ENCODE measurements around the gene NOP10.

NOP10 gene

DNA sequence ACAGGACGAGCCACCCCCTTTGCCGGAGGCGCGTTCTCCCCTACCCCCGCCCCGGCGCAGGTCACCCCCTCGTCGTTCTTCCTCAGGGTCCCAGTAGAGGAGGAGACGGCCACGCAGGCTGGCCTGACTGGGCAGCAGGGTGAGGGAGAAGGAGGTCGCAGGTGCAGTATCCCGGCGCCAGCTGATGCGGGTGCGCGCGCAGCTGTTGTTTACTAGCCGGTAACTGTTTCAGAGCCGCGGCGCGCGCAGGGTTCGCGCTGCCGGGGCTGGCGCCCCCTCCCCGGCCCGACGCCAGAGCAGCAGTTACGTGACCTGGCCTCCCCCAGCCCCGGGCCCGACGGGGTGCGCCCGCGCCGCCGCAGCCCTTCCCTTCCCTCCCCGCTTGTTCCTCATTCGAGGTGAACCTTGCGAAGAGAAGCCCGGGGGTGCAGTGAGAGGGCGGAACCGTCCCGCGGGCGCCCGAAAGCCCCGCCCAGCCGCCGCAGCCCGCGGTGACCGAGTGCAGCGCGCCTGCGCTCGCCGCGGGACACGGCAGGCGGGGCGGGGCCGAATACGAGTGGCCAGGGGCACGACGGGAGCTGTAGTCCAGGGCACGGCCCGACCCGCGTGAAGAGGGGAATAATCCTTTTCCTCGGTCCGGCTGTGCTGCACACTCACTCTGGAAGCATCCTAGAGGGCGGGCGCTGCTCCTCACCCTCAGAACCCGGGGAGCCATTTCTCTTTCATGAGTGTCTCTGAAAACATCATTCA, 5.2 kb downstream of the NOP10 start, which contains the start of gene SLC12A6:
Gene SLC12A6, minus strand, starts transcription at position 225 of the 750 bp plus-strand sequence. CDS start 1,101 bp downstream, outside the sequence.
- TF ChIP-seq, protein P1, sequence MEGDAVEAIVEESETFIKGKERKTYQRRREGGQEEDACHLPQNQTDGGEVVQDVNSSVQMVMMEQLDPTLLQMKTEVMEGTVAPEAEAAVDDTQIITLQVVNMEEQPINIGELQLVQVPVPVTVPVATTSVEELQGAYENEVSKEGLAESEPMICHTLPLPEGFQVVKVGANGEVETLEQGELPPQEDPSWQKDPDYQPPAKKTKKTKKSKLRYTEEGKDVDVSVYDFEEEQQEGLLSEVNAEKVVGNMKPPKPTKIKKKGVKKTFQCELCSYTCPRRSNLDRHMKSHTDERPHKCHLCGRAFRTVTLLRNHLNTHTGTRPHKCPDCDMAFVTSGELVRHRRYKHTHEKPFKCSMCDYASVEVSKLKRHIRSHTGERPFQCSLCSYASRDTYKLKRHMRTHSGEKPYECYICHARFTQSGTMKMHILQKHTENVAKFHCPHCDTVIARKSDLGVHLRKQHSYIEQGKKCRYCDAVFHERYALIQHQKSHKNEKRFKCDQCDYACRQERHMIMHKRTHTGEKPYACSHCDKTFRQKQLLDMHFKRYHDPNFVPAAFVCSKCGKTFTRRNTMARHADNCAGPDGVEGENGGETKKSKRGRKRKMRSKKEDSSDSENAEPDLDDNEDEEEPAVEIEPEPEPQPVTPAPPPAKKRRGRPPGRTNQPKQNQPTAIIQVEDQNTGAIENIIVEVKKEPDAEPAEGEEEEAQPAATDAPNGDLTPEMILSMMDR (IDR thresholded peaks at IDR 0.05; ENCODE audit: low read depth, low read length, missing control alignments), result no peak
- peak; percentile 73 for DNase-seq (ENCODE audit: low read depth)
- H3K4me3 ChIP-seq (ENCODE audit: low read depth, low read length), result peak within 1 kb of the TSS; percentile 90
- in situ Hi-C loops (cut with HindIII; ENCODE audit: low sequenced_read_pairs), result no loop called here

DNA sequence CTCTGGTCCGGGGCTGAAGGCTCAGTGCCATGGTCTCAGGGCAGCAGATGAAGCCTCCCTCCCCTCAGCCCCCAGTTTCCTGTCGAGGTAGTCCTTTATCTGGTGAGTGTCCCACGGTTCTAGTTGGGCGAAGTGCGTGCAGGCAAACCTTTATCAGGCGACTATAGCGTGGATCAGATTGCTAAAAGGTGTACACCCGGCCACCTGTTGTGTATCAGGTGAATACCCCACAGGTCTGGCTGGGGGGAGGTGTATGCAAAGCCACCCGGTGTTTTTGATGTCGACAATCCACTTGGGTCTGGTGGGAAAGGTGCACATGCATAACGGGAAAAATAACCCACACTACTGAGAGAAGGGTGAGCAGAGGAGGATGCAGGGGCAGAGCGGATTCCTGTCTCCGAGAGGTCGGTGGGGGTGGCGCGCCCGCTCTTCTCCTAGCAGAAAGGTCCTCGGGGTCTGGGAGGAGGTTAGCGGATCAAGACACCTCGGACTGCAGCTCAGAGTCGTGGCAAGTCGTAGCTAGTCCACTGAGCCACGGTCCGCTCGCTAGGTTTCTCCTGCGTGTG, 5.9 kb downstream of the NOP10 start:
- TF ChIP-seq, protein P1 (IDR thresholded peaks at IDR 0.05; ENCODE audit: low read depth, low read length, missing control alignments), result no peak
- in situ Hi-C loops (cut with HindIII; ENCODE audit: low sequenced_read_pairs), result no loop called here
- DNase-seq (ENCODE audit: low read depth), result no peak
- H3K4me3 ChIP-seq (ENCODE audit: low read depth, low read length), result peak overlapping the region; percentile 90

DNA sequence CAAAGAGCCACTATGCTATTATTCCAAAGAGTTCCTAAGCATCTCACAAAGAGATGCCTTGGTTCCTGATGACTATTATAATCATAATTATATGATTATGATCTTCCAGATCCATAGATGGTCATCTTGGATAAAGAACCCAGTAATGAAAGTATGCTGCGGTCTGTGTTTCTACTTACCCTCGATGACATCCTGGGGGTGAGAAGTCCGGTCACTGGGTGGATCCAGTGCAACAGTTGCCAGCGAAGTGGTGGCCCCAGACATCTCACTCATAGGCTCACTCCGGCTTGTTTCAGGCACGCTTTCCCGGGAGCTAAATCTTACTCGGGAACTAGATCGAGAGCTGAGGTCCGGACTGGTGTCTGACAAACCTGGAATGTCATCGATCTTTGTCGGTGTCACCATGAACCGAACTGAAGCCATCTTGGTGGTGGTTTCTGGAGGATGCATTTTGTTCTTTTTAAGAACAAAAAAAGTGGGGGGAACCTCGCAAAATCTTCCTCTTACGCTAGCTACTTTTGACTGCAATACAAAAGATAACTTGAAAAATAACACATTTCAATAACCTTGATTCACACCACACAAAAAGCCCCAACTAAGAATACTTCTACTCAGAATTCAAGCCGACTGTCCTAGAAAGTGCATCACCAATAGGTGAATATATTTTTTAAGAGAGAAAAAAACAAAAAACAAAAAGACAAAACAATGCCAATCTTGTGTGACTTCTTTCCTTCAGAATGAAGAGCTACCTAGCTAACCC, 6.5 kb downstream of the NOP10 start:
- TF ChIP-seq, protein P1 (IDR thresholded peaks at IDR 0.05; ENCODE audit: low read depth, low read length, missing control alignments), result no peak
- in situ Hi-C loops (cut with HindIII; ENCODE audit: low sequenced_read_pairs), result no loop called here
- DNase-seq (ENCODE audit: low read depth), result no peak
- peak overlapping the region; percentile 90 for H3K4me3 ChIP-seq (ENCODE audit: low read depth, low read length)

DNA sequence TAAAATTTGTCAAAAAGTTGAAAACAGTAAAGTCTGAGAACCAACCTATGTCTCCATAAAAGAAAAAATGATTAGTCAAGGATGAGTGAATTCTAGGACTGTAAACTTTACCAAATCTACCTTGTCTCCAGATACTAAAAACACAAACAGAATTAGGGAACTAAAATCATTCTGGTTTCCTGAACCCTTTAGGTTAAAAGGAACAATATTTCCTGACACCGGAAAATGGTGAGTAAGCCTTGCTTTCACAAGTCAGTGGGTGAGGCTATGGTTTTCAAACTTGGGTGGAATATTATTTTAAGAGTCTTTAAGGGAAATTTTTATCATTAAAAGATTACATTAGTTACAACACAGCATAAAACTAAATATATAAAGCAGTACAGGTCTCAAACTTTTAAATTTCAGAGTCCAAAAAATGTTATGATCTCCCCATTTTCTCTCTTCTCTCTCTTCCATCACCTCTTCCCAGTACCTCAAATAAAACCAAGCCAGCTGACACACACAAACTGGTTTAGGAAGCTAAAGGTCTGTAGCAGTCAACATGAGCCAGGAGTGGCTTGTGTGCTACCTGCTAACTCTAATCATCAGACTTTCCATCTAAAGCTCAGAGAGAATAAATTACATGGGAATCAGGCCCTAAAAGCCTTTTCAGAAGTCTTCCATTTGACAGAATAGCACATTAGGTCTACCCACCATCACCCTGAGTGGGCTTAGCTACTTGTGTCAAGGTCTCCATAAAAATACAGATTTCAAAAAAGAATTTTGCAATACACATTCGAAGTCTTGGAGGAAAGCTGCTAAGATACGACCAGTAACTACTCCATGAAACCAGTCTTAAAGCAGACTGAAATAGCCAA, 7.5 kb downstream of the NOP10 start:
- DNase-seq (ENCODE audit: low read depth), result no peak
- no peak overlapping the region for H3K4me3 ChIP-seq (ENCODE audit: low read depth, low read length)
- TF ChIP-seq, protein P1 (IDR thresholded peaks at IDR 0.05; ENCODE audit: low read depth, low read length, missing control alignments), result no peak
- in situ Hi-C loops (cut with HindIII; ENCODE audit: low sequenced_read_pairs), result no loop called here

DNA sequence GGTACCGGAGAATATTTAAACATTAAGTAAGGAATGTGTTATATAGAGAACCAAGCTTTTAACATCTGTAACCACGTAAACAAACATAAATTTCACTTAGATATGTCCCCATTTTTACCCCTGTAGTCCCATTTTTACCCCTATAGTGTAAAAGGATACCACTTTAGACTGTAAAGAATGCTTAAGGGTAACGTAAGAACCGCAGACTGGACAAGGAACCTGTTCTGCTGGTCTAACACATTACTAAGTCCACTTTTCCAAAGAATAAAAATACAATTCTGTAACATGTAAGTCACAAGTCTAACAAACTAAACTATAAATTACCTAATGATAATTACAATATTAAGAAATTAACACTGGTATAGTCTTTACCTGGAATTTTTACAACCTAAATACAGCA, 8.3 kb downstream of the NOP10 start:
- in situ Hi-C loops (cut with HindIII; ENCODE audit: low sequenced_read_pairs), result no loop called here
- TF ChIP-seq, protein P1 (IDR thresholded peaks at IDR 0.05; ENCODE audit: low read depth, low read length, missing control alignments), result no peak
- no peak for DNase-seq (ENCODE audit: low read depth)
- no peak overlapping the region for H3K4me3 ChIP-seq (ENCODE audit: low read depth, low read length)
